GM10266 (cell line): ENCODE data around the gene NGDN.

Source experiments
- DNase-seq: peaks from one replicate; pipeline ENCODE4 v3.0.0; 2012; ENCODE audit errors: extremely low spot score
- TF ChIP-seq, protein P1 (sequence below): IDR thresholded peaks from 2 replicates; pipeline ENCODE4 v1.5.1; 2012; ENCODE audit warnings: mild to moderate bottlenecking, low read depth; ENCODE audit not compliant: control insufficient read depth, insufficient read depth; ENCODE audit errors: missing control alignments

The NGDN gene

DNA sequence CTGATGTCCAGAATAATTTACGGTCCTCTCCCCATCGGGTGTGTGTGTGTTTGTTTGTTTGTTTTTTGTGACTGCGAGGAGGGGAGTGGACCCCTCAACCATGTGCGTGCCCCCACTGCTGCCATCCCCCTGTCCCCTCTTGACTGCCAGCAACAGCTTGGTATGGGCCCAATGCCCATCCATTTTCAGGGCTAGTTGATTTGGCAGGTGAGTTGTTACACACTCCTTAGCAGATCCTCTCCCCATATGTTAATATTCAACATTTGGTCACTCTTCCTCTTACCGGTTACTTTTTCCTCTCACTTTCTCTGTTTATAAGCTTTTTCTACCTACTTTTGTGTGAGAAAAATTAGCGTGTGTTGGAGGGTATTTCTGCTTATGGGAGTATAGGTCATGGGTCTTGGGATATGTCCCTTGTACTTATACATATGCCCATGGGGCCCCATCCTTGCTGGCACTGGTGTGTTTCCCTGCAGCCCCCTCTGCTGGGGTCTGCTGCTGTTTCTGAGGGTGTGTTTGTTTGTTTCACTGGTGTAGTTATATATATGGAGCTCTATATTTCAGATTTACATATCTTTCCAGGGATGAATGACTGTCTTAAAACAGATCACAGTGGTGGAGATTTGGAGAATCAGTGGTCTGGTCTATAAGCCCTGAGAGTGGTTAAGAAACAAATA is 48.3 kb downstream of the NGDN start:
- no peak for DNase-seq
- TF ChIP-seq, protein P1, sequence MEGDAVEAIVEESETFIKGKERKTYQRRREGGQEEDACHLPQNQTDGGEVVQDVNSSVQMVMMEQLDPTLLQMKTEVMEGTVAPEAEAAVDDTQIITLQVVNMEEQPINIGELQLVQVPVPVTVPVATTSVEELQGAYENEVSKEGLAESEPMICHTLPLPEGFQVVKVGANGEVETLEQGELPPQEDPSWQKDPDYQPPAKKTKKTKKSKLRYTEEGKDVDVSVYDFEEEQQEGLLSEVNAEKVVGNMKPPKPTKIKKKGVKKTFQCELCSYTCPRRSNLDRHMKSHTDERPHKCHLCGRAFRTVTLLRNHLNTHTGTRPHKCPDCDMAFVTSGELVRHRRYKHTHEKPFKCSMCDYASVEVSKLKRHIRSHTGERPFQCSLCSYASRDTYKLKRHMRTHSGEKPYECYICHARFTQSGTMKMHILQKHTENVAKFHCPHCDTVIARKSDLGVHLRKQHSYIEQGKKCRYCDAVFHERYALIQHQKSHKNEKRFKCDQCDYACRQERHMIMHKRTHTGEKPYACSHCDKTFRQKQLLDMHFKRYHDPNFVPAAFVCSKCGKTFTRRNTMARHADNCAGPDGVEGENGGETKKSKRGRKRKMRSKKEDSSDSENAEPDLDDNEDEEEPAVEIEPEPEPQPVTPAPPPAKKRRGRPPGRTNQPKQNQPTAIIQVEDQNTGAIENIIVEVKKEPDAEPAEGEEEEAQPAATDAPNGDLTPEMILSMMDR = no peak

DNA sequence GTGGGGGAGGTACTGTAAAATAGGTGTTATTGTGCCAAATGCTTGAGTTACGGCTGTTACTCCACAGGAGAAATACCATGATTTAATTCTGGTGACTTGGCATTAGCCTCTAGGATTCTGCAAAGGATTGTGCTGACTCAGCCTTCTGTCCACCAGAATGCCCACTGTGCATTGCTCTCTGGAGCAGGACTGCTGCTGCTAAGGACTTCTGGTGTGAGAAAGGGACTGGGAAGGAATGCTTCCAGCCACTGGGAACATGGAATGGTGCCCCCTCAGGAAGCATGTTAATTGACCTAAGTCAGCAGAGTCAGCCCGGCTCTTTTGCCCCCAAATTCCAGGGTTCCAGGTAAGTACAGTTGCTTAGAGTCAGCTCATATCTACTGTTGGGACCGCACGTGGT is 49.2 kb downstream of the NGDN start:
- TF ChIP-seq, protein P1 = no peak
- DNase-seq = no peak

DNA sequence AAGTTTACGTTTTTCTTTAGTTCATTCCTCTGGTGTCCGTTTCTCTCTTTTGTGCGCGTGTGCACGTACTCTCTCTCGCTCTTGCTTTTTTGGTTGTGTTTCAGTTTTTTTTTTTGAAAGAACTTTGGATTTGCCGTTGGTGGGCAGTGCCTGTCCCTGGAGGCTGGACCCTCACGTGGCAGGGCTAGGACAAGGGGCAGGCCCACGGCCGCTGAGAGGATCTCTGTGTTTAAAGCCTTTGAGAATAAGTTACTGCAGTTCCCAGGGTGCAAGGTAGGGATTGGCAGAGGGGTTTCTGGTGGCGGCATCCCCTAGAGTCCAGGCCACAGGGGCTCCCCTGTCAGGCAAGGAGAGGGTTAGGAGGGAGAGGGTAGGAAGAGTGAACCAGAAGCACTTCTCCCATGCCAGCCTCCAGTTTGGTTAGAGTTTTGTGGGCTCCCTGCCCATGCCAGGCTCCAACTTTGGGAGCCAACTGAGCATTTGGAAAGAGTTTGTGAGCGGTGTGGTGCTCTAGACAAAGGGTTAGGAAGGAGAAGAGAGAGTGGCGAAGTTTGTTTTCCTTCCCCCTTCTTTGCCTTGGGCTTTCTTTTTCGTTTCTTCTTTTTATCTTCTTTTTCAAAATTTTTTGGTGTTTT is 51.5 kb downstream of the NGDN start:
- TF ChIP-seq, protein P1 = no peak
- DNase-seq = no peak

DNA sequence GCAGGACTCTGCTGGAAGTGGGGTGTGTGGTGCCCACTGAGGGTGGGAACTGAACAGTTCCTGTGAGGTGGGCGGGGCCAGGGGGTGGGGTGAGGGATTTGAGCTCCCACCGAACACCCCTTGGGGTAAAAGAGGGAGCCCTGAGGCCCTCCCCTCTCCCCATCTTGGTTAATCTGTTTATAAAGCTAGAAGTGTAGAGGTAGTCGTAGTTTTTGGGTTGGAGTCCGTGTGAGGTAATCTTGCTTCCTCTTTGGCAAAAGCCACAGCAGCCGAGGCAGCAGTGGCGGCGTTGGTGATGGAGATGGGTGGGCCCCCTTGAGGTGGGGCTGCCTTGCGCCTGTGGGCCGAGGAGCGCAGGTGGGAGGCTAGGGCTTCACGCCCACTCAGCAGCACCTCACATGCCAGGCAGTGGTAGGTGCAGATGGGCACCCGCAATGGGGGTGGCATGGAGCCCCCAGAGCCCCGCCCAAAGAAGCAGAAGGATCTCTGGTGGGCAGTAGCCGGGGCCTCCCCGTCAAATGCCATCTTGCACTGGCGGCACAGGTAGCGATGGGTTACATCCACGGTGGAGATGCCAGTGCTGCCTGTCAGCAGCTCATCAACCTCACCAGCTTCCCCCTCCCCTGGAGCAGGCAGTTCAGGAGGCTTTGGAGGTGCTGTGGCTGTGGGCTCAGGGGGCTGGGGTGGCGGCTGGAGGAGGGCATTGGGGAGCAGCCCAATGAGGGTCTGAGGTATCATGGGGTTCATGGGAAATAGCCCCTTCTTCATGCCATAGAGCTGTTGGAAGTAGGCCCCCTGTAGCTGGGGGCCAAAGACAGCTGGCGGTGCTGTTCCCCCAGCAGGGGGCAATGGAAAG is 52.5 kb downstream of the NGDN start:
- TF ChIP-seq, protein P1 = no peak
- no peak for DNase-seq

DNA sequence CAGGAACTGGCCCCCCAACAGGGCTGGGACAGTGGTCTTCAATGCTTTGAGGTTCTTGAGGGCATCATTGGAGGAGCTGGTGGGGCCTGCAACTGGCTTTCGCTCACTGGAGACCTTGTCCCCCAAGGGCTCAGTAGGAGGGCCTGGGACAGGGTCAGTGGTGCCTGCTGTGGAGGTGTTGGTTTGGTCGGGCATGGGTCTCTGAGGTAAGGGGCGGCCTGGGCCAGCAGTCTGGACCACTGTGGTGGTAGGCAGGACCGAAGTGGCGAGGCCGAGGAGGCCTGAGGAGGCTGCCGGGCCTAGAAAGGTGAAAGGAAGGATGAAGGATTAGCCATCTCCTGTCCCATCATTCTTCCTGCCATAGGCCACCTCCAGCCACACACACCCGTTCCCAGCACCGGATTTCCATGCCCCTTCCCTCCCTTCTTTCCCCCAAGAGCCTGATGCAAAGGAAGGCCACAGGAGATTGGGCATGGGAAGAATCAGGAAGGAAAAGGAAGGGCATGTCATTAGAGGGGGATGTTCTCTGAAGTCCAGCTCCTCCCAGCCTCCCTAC is 53.2 kb downstream of the NGDN start:
- TF ChIP-seq, protein P1 = no peak
- DNase-seq = no peak

DNA sequence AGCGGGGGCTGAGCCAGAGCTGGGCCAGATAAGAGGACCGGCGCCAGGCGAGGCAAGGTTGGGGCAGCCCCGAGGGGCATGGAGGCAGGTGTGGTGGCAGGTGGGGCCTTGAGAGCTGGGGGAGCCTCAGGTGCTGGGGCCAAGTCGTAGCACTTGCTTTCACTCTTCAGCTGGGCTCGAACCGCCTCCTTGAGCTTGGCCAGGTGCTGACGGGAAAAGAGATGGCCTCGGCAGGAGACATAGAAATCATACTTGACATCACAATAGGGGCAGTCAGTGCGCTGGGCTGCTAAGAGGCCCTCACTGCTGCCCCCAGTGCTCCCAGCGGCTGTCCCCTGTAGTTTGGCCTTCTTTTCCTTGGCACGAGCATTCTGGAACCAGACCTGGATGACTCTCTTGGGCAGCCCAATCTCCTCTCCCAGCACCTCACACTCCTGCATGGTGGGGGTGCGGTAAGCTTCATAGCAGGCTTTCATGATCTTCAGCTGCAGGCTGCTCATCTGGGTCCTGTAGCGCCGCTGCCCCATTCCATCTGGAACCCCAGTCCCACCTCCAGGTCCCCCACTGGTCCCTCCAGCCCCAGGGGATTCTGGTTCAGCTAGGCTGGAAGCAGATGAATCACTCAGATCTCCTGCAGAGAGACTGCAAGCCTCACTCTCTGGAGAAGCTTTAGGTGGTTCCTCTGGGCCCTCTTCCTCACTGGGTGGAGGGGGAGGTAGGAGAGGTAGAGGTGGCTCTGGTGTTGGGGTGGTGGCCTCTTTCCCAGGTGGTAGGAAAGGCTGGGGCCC is 53.9 kb downstream of the NGDN start:
- DNase-seq = no peak
- TF ChIP-seq, protein P1 = no peak
